Stimulated activated CD4-positive, alpha-beta T cell treated with anti-CD3 and anti-CD28 coated beads, TNF-alpha, amount 100 ng/mL, for 48 hours (primary cell): ENCODE data around the gene YLPM1.
A peak's percentile ranks its signal among the peaks of the same experiment; 100 is the strongest.
"Not testable (repeated sequence)": the region's sequence is repeated elsewhere in the genome, so short reads cannot be mapped to it uniquely, and the experiment has no call there.

Experiments used
- DNase-seq, 3 donors: peaks; one replicate each; pipeline ENCODE4 v3.0.0-alpha.2; 2020; ENCODE audit warnings: low read depth in 3 of 3

Gene YLPM1, protein sequence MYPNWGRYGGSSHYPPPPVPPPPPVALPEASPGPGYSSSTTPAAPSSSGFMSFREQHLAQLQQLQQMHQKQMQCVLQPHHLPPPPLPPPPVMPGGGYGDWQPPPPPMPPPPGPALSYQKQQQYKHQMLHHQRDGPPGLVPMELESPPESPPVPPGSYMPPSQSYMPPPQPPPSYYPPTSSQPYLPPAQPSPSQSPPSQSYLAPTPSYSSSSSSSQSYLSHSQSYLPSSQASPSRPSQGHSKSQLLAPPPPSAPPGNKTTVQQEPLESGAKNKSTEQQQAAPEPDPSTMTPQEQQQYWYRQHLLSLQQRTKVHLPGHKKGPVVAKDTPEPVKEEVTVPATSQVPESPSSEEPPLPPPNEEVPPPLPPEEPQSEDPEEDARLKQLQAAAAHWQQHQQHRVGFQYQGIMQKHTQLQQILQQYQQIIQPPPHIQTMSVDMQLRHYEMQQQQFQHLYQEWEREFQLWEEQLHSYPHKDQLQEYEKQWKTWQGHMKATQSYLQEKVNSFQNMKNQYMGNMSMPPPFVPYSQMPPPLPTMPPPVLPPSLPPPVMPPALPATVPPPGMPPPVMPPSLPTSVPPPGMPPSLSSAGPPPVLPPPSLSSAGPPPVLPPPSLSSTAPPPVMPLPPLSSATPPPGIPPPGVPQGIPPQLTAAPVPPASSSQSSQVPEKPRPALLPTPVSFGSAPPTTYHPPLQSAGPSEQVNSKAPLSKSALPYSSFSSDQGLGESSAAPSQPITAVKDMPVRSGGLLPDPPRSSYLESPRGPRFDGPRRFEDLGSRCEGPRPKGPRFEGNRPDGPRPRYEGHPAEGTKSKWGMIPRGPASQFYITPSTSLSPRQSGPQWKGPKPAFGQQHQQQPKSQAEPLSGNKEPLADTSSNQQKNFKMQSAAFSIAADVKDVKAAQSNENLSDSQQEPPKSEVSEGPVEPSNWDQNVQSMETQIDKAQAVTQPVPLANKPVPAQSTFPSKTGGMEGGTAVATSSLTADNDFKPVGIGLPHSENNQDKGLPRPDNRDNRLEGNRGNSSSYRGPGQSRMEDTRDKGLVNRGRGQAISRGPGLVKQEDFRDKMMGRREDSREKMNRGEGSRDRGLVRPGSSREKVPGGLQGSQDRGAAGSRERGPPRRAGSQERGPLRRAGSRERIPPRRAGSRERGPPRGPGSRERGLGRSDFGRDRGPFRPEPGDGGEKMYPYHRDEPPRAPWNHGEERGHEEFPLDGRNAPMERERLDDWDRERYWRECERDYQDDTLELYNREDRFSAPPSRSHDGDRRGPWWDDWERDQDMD (N-terminal part only)

DNA sequence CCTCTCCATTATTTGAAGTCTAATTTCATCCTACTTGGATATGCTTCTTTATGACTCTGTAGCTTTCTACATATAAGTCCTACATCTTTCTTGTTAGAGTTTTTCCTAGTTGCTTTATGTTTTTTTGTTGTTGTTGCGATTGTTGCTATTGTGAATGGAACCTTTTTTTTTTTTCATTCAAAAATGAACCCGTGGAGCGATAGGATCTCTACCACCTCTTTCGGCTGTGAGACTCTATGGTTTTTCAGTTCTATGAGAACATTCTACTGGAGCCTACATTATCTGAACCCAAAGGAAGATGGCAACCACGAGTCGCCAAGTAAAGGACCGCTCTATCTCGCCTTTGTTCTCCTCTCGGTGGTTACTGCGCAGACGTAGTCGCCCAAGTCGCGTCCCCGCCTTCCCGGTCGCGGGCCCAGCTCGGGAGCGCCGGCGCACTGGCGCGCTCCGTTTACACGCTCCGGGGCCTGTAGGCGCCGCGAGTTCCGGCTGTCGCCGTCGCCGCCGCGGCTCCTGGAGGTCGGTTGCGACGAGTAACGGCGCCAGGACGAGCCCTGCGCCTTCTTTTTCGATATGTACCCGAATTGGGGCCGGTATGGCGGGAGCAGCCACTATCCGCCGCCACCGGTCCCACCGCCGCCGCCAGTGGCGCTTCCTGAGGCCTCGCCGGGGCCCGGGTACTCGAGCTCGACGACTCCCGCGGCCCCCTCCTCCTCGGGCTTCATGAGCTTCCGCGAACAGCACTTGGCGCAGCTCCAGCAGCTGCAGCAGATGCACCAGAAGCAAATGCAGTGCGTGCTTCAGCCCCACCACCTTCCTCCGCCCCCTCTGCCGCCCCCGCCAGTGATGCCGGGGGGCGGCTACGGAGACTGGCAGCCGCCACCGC lies at the start of gene YLPM1:
Gene YLPM1 (plus strand): TSS at position 400 of the 886 bp plus-strand sequence. CDS start 174 bp downstream, at position 574.
- DNase-seq, result peak; percentile 81 to 87 (median 82)

- DNase-seq, result no peak
These were observed 49.8 kb upstream of the YLPM1 start for GRCh38 chr14:74713395-74713735.

GRCh38 chr14:74720526-74720925 lies 42.6 kb upstream of the YLPM1 start:
- DNase-seq, result no peak

GRCh38 chr14:74723134-74723533 lies 40.0 kb upstream of the YLPM1 start:
- no peak for DNase-seq

DNA sequence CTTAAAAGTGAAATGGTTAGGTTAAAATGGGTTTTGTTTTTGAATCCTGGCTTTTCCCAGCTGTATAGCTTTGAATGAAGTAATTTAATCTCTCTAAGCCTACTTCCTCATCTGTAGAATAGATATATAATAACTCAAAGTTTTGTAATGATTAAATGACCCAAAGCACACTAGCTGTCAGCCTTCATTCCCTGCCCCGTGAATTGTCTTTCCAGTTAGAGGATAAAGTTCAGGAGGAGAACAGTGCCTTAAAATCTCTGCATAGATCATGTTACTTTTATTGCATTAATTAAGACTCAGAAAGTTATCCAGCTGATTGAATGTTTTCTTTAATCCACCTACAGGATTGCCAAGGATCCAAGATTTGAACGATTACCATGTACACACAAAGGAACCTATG lies 30.7 kb upstream of the YLPM1 start:
- no peak for DNase-seq

DNA sequence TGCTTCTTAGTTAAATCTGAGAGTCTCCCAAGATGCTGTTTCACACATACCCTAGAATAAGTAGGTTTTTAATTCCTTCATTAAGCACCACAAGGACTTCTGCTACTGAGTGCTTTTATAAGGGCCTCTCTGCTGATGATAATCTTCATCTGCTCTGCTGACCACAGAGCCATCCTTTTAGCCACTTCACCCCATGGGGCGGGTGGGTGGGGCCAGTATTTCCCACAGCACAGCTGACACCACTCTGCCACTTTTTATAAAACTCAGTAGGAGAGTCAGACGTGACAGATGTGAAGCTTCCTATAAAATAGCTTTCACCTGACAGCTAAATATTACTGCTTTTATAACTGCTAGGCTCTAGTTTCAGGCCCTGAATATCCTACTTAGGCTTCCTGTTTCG lies 29.9 kb upstream of the YLPM1 start:
- DNase-seq, result no peak

DNA sequence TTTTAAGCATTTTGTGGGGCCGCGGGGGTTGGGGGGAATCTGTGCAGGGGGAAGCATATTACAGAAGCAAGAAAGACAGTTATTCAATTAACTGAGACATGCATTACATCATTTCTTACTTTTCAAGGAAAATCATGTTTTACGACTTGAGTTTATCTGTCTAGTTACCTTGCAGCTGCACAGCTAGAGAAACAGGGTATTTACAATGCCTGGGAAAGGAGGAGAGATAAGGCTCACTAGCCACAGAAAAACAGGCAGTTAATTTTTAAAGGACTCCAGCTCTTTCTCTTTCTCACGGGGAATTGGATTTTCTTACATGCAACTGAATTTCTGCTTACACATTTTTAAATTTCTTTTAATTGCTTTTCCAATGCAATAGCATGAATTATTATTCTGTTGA lies 28.0 kb upstream of the YLPM1 start:
- no peak for DNase-seq

- no peak for DNase-seq
These were observed 25.3 kb upstream of the YLPM1 start for GRCh38 chr14:74737753-74738325.

GRCh38 chr14:74739293-74740030 lies 23.7 kb upstream of the YLPM1 start:
- DNase-seq, result no peak

- no peak for DNase-seq
These were observed 15.9 kb upstream of the YLPM1 start for GRCh38 chr14:74747237-74747636.

- no peak for DNase-seq
These were observed 9.0 kb upstream of the YLPM1 start for GRCh38 chr14:74754157-74754556.

- DNase-seq, result no peak
These were observed 8.2 kb upstream of the YLPM1 start for GRCh38 chr14:74754899-74755298.

GRCh38 chr14:74756326-74756725 lies 6.8 kb upstream of the YLPM1 start:
- DNase-seq, result no peak

DNA sequence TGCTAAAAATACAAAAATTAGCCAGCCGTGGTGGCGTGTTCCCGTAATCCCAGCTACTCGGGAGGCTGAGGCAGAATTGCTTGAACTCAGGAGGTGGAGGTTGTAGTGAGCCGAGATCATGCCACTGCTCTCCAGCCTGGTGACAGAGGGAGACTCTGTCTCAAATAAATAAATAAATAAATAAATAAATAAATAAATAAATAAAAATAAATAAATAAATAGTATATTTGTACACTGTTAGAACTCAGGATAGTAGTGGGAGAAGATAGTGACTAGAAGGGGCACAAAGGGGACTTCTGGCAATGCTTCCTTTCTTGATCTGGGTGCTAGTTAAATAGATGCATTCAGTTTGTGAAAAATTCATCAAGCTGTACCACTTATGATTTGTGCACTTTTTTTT lies 4.6 kb upstream of the YLPM1 start:
- not testable (repeated sequence) for DNase-seq

GRCh38 chr14:74763803-74764531 lies 851 bp downstream of the YLPM1 start:
- DNase-seq, result no peak

- DNase-seq, result no peak
These were observed 2.6 kb downstream of the YLPM1 start for GRCh38 chr14:74765721-74766120.

GRCh38 chr14:74771399-74771798 lies 8.3 kb downstream of the YLPM1 start:
- no peak for DNase-seq

GRCh38 chr14:74784634-74785033 lies 21.5 kb downstream of the YLPM1 start:
- DNase-seq, result no peak

DNA sequence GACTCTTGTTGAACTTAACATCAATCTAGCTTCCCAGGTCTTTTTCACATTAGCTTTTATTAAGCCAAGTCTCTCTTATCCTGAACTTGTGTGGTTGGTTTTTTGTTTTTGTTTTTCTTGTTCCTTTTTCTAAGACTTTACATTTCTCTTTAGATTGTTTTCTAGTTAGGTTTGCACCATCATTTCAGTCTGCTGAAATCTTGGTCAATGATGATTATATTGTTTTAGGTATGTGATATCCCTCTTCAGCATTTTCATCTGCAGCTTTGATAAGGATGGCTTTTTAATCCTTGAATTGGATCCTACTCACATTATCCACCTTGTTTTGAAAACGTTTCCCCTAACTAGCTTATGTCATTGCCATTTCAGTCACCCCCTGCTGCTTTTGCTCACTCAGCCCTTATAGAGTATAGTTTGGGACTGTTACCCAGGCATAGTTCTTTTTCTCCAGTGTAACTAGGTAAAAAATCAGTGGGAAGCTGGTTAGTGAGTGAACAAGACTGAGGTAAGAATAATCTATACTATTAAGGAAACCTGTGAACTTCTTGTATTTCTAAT lies 22.0 kb downstream of the YLPM1 start:
- DNase-seq, result no peak
